AG10803 (cell line): Measurements from ENCODE around the gene UNK.

Experiments used
- DNase-seq: peaks from one replicate; pipeline ENCODE4 v3.0.0; 2010; ENCODE audit warnings: low read depth
- H3K4me3 ChIP-seq: 2 replicates; pipeline ENCODE4 v1.5.1; 2011; ENCODE audit warnings: mild to moderate bottlenecking, low read length, control low read depth
- TF ChIP-seq, protein P1 (sequence below): conservative IDR thresholded peaks from 2 replicates; pipeline ENCODE4 v1.5.1; 2011; ENCODE audit warnings: mild to moderate bottlenecking, low read length, control low read depth, inconsistent platforms

Gene UNK

DNA sequence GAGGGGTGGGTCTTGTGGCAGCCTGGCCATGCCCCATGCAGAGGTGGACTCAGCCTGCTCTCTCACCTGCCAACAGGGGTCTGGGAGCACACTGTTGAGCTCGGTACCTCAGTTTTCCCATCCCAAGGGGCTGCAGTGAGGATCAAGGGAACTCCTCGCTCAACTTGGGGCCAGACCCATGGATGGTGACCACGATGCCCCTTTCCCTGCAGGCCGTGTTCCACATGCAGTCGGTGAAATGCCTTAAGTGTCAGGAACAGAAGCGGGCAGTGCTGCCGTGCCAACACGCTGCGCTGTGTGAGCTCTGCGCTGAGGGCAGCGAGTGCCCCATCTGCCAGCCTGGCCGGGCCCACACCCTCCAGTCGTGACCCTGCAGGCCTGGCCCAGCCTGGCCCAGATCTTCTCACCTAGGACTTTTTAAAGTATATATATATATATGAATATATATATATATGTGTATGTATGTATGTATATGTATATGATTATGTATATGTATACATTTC lies 39.5 kb downstream of the UNK start:
- no peak overlapping the region for H3K4me3 ChIP-seq
- DNase-seq = no peak
- TF ChIP-seq, protein P1, sequence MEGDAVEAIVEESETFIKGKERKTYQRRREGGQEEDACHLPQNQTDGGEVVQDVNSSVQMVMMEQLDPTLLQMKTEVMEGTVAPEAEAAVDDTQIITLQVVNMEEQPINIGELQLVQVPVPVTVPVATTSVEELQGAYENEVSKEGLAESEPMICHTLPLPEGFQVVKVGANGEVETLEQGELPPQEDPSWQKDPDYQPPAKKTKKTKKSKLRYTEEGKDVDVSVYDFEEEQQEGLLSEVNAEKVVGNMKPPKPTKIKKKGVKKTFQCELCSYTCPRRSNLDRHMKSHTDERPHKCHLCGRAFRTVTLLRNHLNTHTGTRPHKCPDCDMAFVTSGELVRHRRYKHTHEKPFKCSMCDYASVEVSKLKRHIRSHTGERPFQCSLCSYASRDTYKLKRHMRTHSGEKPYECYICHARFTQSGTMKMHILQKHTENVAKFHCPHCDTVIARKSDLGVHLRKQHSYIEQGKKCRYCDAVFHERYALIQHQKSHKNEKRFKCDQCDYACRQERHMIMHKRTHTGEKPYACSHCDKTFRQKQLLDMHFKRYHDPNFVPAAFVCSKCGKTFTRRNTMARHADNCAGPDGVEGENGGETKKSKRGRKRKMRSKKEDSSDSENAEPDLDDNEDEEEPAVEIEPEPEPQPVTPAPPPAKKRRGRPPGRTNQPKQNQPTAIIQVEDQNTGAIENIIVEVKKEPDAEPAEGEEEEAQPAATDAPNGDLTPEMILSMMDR = no peak

DNA sequence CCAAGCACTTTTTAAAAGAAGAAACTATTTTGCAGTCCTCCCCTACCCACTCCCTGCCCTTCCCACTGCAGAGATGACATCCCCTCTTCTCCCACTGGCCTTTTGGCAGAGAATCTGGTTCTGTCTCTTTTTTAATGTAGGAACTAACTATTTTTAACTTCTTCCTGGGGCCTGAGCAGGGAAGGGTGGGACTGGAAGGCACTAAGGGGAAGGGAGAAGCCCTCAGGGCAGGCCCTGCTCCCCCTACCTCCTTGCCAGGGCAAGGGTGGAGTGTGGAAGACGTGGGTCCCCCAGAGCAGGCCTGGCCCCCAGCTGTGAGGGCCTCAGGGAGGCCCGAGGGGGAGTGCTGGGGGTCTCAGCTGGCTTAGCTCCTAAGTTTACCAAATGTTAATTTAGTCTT lies 40.1 kb downstream of the UNK start:
- TF ChIP-seq, protein P1 = no peak
- no peak for DNase-seq
- H3K4me3 ChIP-seq = no peak overlapping the region

DNA sequence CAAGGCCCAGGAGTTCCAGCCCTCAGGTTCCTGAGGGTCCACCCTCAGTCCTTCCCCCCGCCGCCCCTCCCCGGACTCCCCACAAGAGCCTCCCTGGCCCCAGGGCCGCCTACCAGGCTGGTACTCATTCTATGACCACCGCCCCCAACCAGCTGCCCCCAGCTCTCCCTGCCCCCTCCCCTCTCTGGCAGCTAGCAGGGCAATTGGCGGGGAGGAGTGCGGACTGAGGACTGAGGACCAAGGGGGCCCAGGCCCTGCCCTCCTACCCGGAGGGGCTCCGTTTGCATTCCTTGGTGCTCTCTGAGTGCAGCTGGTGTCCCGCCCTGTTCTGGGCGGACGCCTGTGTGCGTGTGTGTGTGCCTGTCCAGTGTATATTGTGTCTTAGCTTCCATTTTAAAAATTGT lies 40.5 kb downstream of the UNK start:
- H3K4me3 ChIP-seq = no peak overlapping the region
- TF ChIP-seq, protein P1 = no peak
- no peak for DNase-seq

DNA sequence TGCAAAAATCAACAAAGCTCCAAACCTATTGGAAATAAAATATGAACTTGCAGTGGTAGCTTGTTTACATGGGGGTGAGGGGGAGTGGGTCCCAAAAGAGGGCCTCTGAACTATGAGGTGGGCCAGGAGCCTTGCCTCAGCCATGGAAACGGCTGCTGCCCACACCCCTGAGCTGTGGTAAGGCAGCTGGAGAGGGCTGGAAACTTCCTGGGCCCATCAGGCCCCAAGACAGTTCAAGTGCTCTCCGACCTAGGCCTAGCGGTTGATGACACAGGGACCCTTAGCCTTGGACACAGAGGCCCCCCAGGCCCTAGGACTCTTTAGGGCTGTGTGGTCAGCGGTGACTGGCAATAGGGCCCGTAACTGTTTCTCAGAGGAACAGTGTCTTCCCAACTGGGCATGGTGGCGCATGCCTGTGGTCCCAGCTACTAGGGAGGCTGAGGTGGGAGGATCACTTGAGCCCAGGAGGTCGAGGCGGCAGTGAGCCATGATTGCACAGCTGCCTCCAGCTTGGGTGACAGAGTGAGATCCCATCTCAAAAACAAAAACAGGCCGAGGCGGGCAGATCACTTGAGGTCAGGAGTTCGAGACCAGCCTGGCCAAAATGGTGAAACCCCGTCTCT lies 41.3 kb downstream of the UNK start:
- no peak overlapping the region for H3K4me3 ChIP-seq
- TF ChIP-seq, protein P1 = no peak
- no peak for DNase-seq

DNA sequence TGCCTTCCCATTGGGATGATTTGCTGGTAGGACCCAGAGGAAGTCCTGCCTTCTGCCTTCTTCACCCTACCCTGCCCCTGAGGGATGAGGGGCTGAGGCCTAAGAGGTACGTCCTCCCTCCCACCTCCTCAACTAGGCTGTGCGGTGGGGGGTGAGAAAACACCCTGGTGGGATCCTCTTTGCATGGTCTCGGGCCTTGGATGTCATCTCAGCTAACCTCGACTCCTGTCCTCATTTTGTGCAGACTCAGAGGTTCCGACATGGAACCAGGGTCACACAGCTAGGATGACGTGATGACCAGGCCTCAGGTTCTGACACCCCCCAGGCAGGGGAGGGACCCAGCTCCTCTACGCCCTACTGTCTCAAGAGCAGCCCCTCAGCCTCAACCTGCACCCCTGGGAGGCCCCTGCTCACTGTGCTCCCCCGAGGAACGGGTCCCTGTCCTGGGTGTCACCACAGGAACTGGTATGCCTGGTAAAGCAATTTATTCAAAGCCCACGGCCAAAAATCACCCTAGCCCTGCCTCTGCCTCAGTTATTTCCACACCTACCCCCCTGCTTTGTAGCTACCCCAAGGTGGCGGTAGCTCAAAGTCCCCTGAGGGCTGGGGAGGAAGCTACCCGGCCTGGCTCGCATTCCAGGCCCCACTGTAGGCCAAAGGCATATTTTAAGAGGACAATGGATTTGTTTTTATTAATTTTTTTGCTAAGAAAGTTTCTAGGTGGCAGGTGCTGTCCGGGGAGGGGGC lies 42.1 kb downstream of the UNK start:
- TF ChIP-seq, protein P1 = no peak
- H3K4me3 ChIP-seq = no peak overlapping the region
- no peak for DNase-seq

DNA sequence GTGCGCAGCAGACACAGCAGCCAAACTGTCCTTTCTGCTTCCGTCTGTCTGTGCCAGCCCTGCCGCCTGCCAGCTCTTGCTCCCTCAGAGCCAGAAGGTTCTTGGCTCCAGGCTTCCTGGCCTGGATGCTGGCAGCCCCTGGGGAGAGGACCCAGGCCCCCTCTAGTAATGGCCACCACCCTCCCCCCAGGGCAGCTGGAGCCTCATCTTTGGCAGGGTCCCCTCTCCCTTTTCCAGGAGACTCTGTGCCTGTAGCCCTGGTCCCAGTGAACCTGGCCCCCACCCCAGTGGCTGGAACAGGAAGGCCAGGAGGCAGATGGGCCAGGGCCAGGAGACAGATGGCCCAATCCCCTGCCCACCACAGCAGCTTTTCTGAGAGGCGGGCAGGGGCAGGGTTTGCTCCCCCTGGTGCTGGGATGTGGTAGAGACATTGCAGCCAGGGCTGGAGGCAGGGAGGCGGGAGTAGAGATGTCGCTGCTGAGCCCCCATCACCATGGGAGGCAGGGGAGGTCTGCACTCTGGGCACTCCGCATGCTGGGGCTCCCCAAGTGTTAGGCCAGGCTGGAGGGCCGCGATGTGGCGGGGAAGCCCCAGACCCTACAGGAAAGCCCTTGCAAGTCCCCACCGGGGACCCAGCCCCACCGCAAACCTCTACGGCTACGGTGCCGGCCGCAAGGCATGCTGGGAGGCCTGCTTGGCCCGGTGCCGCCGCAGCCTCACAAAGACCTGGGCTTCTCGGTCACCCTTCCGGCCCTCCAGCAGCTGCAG lies 42.9 kb downstream of the UNK start:
- TF ChIP-seq, protein P1 = peak; percentile 61
- H3K4me3 ChIP-seq = peak overlapping the region; percentile 30; the same call in 1 of the 2 replicates
- DNase-seq = peak; percentile 40
